HCT116 (cell line): ENCODE measurements around the gene CISD3. TPM values are rescaled to one million over a fixed set of nuclear protein-coding genes. Genes with fewer than 3 reads are reported as not detected.

Experiments used
- ATAC-seq: fragments of 200-7000 bp; cut with Tn5 transposase; 2 replicates; pipeline ENCODE4 v1.9.1; 2020; ENCODE audit warnings: mild to moderate bottlenecking, moderate library complexity
- BruUV-seq: library from RNA; stranded (reverse); fragments of 400-500 nt; replicated peaks from 2 replicates; lab custom pipeline; 2021; lab: Mats Ljungman, UMichigan
- CTCF ChIA-PET: fragments of 300-600 bp; sonication (Branson Sonifier 250); formaldehyde crosslinking; loops from one replicate; lab custom pipeline; 2021; ENCODE audit warnings: antibody characterized with exemption; lab: Charles Lee
- POLR2A ChIA-PET: fragments of 300-600, 350-600 bp; sonication (Branson Sonifier 250); formaldehyde crosslinking; loops from one replicate; lab custom pipeline; 2021; ENCODE audit warnings: antibody characterized with exemption; lab: Charles Lee
- RAD21 ChIA-PET, 2 experiments: fragments of 300-600 bp; sonication (Branson Sonifier 250); formaldehyde crosslinking; loops; one replicate each; lab custom pipeline; 2023; ENCODE audit warnings: low total read pairs in 2 of 2; ENCODE audit not compliant: uncharacterized antibody in 2 of 2, unreplicated experiment in 2 of 2, low non-redundant PET in 1 of 2; lab: Charles Lee
- DNase-seq: peaks from one replicate; pipeline ENCODE4 v3.0.0-alpha.2; 2010; ENCODE audit warnings: low read depth, low spot score
- H2AFZ ChIP-seq: fragments of 200-600 bp; shearing (Covaris generic), sonication (generic); 2 replicates; pipeline ENCODE4 v1.6.1; 2017; ENCODE audit warnings: low read depth, mixed run types, mixed read lengths, antibody characterized with exemption, low read length; ENCODE audit not compliant: poor library complexity, severe bottlenecking
- H3K27ac ChIP-seq: 2 replicates; pipeline ENCODE4 v1.5.1; 2012; ENCODE audit warnings: low read depth, low read length
- H3K27me3 ChIP-seq: fragments of 200-600 bp; sonication (generic); 2 replicates; pipeline ENCODE4 v1.6.1; 2016; ENCODE audit warnings: mixed run types, low read length, mixed read lengths; ENCODE audit not compliant: insufficient read depth
- H3K36me3 ChIP-seq, 2 experiments: fragments of 200-500 bp in 1 of 2; fragments of 200-600 bp in 1 of 2; sonication (Bioruptor generic) in 1 of 2; sonication (generic) in 1 of 2; 2 replicates each; pipeline versions ENCODE4 v1.5.1 to v1.6.1; 2014 to 2016; ENCODE audit warnings: low read length in 2 of 2, inconsistent platforms in 1 of 2, mixed read lengths in 1 of 2, mixed run types in 1 of 2; ENCODE audit not compliant: insufficient read depth in 2 of 2, control insufficient read depth in 1 of 2
- H3K4me1 ChIP-seq, 2 experiments: fragments of 200-600 bp in 1 of 2; sonication (generic) in 1 of 2; 2 replicates each; pipeline versions ENCODE4 v1.5.1 to v1.6.1; 2012 to 2017; ENCODE audit warnings: low read length in 2 of 2, inconsistent platforms in 1 of 2, mild to moderate bottlenecking in 1 of 2, mixed read lengths in 1 of 2, mixed run types in 1 of 2, moderate library complexity in 1 of 2; ENCODE audit not compliant: insufficient read depth in 2 of 2, control insufficient read depth in 1 of 2
- H3K4me2 ChIP-seq: fragments of 200-600 bp; sonication (generic); 2 replicates; pipeline ENCODE4 v1.6.1; 2017; ENCODE audit warnings: mixed run types, low read length, mixed read lengths
- H3K4me3 ChIP-seq, 2 experiments: fragments of 200-600 bp in 1 of 2; sonication (generic) in 1 of 2; replicated peaks in 1 of 2; 2 replicates each; pipeline ENCODE4 v1.5.1; 2011 to 2016; ENCODE audit warnings: low read length in 2 of 2, control low read depth in 1 of 2, low read depth in 1 of 2, mild to moderate bottlenecking in 1 of 2, mixed read lengths in 1 of 2, mixed run types in 1 of 2
- H3K79me2 ChIP-seq: fragments of 200-600 bp; sonication (generic); 2 replicates; pipeline ENCODE4 v1.6.1; 2017; ENCODE audit warnings: mild to moderate bottlenecking, mixed run types, low read length, moderate library complexity, mixed read lengths; ENCODE audit not compliant: insufficient read depth
- H3K9ac ChIP-seq: fragments of 200-600 bp; sonication (generic); 2 replicates; pipeline ENCODE4 v1.6.1; 2016; ENCODE audit warnings: low read length, mixed read lengths
- H3K9me2 ChIP-seq: fragments of 200-600 bp; sonication (generic), shearing (Covaris generic); 2 replicates; pipeline ENCODE4 v1.6.1; 2017; ENCODE audit warnings: mixed run types, mild to moderate bottlenecking, moderate library complexity; ENCODE audit not compliant: insufficient read depth
- H3K9me3 ChIP-seq, 2 experiments: fragments of 200-500 bp in 1 of 2; fragments of 200-600 bp in 1 of 2; sonication (Bioruptor generic) in 1 of 2; sonication (generic) in 1 of 2; 2 replicates each; pipeline ENCODE4 v1.6.1; 2014 to 2017; ENCODE audit warnings: low read length in 2 of 2, mixed read lengths in 2 of 2, inconsistent platforms in 1 of 2, low read depth in 1 of 2, mild to moderate bottlenecking in 1 of 2, mixed run types in 1 of 2, moderate library complexity in 1 of 2; ENCODE audit not compliant: control insufficient read depth in 1 of 2, insufficient read depth in 1 of 2
- H4K20me1 ChIP-seq: fragments of 200-600 bp; sonication (generic), shearing (Covaris generic); 2 replicates; pipeline ENCODE4 v1.6.1; 2017; ENCODE audit warnings: mixed run types, mild to moderate bottlenecking, moderate library complexity; ENCODE audit not compliant: insufficient read depth
- CBX3 ChIP-seq: IDR thresholded peaks from 2 replicates; pipeline ENCODE4 v1.6.1; 2012; ENCODE audit warnings: low read depth
- EGR1 ChIP-seq: IDR thresholded peaks from 2 replicates; pipeline ENCODE4 v1.6.1; 2012; ENCODE audit warnings: low read depth
- EZH2 ChIP-seq: fragments of 200-600 bp; sonication (generic); IDR thresholded peaks from 2 replicates; pipeline ENCODE4 v1.6.1; 2017; ENCODE audit warnings: antibody characterized with exemption, mixed run types
- FOSL1 ChIP-seq: IDR thresholded peaks from 2 replicates; pipeline ENCODE4 v1.6.1; 2012; ENCODE audit warnings: low read depth
- JUND ChIP-seq: IDR thresholded peaks from 2 replicates; pipeline ENCODE4 v1.6.1; 2012
- POLR2AphosphoS5 ChIP-seq: IDR thresholded peaks from 2 replicates; pipeline ENCODE4 v1.6.1; 2011; ENCODE audit warnings: mild to moderate bottlenecking, low read depth, low read length, moderate library complexity
- SIN3A ChIP-seq: IDR thresholded peaks from 2 replicates; pipeline ENCODE4 v1.6.1; 2012; ENCODE audit warnings: low read depth
- SP1 ChIP-seq: IDR thresholded peaks from 2 replicates; pipeline ENCODE4 v1.6.1; 2012; ENCODE audit warnings: low read depth
- TCF7L2 ChIP-seq: IDR thresholded peaks from 2 replicates; pipeline ENCODE4 v1.7.0; 2011; ENCODE audit warnings: borderline replicate concordance, inconsistent platforms; ENCODE audit not compliant: insufficient read depth, insufficient read length; ENCODE audit errors: extremely low read depth
- ZFX ChIP-seq: fragments of 450-650 bp; IDR thresholded peaks from 2 replicates; pipeline ENCODE4 v1.6.1; 2017
- ZNF274 ChIP-seq: fragments of 200-500 bp; sonication (Bioruptor generic); IDR thresholded peaks from 2 replicates; pipeline ENCODE4 v1.6.1; 2014; ENCODE audit warnings: mild to moderate bottlenecking, low read depth, low read length, inconsistent platforms
- intact Hi-C: fragments of 100-400 bp; cut with micrococcal nuclease; formaldehyde crosslinking; loops from 2 replicates; pipeline ENCODE4 v1.10.0; 2022
- total RNA-seq: library from RNA; stranded (reverse); gene quantifications from one replicate; pipeline ENCODE4 v1.2.1, GENCODE V29; 2021; ENCODE audit not compliant: unreplicated experiment
- TF ChIP-seq, protein P1 (sequence below), 3 experiments: fragments of 200-600 bp in 1 of 3; sonication (generic) in 1 of 3; IDR thresholded peaks in 2 of 3; conservative IDR thresholded peaks in 1 of 3; 2 replicates each; pipeline ENCODE4 v1.5.1; 2012 to 2017; ENCODE audit warnings: low read depth in 2 of 3, low read length in 2 of 3, antibody characterized with exemption in 1 of 3, borderline replicate concordance in 1 of 3, control low read depth in 1 of 3, mild to moderate bottlenecking in 1 of 3, mixed read lengths in 1 of 3, mixed run types in 1 of 3, moderate library complexity in 1 of 3; ENCODE audit not compliant: insufficient read depth in 1 of 3
- TF ChIP-seq, protein P2 (sequence below): IDR thresholded peaks from 2 replicates; pipeline ENCODE4 v1.6.1; 2012
- TF ChIP-seq, protein P3 (sequence below): IDR thresholded peaks from 2 replicates; pipeline ENCODE4 v1.6.1; 2012
- TF ChIP-seq, protein P4 (sequence below): IDR thresholded peaks from 2 replicates; pipeline ENCODE4 v1.6.1; 2011; ENCODE audit warnings: mild to moderate bottlenecking, low read length, moderate library complexity; ENCODE audit not compliant: insufficient replicate concordance; ENCODE audit errors: extremely low read depth

The CISD3 gene
- total RNA-seq, 1 experiment from 2014 or later: 50.2 TPM

DNA sequence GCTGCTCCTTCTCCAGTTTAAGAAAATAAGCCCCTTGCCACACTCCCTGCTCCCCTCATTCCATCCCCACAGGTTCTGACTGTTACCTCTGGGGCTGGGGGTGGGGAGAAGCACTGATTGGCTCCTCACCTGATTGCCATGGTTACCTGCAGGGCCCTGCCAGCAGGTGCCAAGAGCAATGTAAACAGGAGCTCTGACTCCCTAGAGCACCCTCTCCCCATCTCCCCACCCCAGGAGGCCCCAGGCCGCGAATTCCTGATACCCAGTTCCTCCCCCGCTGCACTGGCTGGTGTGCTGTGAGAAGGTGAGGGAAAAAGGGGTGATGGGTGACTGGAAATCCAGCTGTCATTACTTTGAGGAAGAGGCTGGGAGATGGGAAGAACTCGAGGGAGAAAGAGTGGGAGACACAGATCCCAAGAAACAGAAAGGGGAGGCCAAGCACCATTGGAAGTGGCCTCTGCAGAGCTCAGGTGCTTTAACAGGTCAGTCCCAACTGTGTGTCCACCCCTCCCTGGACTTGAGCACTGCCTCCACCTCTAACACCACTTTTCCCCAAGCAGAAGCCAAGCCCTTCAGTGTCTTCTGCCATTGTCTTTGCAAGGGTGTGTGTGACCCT is 13.5 kb downstream of the CISD3 start:
- H3K4me2 ChIP-seq: no peak overlapping the region
- no peaks in the 10 kb centered on the region for H3K9me3 ChIP-seq
- no peaks in the 10 kb centered on the region for H4K20me1 ChIP-seq
- TF ChIP-seq FOSL1 (no peak), ZNF274 (no peak)
- TF ChIP-seq, protein P1, sequence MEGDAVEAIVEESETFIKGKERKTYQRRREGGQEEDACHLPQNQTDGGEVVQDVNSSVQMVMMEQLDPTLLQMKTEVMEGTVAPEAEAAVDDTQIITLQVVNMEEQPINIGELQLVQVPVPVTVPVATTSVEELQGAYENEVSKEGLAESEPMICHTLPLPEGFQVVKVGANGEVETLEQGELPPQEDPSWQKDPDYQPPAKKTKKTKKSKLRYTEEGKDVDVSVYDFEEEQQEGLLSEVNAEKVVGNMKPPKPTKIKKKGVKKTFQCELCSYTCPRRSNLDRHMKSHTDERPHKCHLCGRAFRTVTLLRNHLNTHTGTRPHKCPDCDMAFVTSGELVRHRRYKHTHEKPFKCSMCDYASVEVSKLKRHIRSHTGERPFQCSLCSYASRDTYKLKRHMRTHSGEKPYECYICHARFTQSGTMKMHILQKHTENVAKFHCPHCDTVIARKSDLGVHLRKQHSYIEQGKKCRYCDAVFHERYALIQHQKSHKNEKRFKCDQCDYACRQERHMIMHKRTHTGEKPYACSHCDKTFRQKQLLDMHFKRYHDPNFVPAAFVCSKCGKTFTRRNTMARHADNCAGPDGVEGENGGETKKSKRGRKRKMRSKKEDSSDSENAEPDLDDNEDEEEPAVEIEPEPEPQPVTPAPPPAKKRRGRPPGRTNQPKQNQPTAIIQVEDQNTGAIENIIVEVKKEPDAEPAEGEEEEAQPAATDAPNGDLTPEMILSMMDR (IDR thresholded peaks at IDR 0.05 in 2 of 3, conservative IDR thresholded peaks at IDR 0.05 in 1 of 3; ENCODE audit: borderline replicate concordance in 1 of 3, insufficient read depth in 1 of 3, low read depth in 2 of 3, low read length in 2 of 3): no peak
- TF ChIP-seq, protein P2, sequence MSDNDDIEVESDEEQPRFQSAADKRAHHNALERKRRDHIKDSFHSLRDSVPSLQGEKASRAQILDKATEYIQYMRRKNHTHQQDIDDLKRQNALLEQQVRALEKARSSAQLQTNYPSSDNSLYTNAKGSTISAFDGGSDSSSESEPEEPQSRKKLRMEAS: no peak
- no peak overlapping the region for H3K4me3 ChIP-seq
- H3K27me3 ChIP-seq: no peaks in the 10 kb centered on the region
- DNase-seq (no peak), ATAC-seq (no peak)
- no peaks in the 10 kb centered on the region for H3K9me2 ChIP-seq
- CTCF ChIA-PET: interaction anchor here (1.1 kb wide), 1 partner anchor 12 kb away, joined by 4 read pairs; no protein-coding TSS in a partner anchor
- H3K4me1 ChIP-seq: peaks cover 21 to 37% of the 10 kb centered on the region in 2 experiments
- POLR2A ChIA-PET: no interaction called here
- H3K27ac ChIP-seq: no peak overlapping the region
- no TSS peak for BruUV-seq
- intact Hi-C loops: no loop called here
- RAD21 ChIA-PET: no interaction called here
- H3K79me2 ChIP-seq: peaks cover 75% of the 10 kb centered on the region
- peaks cover 5 to 8% of the 10 kb centered on the region in 2 experiments; a peak in 3 of 4 replicates for H3K36me3 ChIP-seq
- H2AFZ ChIP-seq: no peak overlapping the region
- H3K9ac ChIP-seq: no peak overlapping the region

DNA sequence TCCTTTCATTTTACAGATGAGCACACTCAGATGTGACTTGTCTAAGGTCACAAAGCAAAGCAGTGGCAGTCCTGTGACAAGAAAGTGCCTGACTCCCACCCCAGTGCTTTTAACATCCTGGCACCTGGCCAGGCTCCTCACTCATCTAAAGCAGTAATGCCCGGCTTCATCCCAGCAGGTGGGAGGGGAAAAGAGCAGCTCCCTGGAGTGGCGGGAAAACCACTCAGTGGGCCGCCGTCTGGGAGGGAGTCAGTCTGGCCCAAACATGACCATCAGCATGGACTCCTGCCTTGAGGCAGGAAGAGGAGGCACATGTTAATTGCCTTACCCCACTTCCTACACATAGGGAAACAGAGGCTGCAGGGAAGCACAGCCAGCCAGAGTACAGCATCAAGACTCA is 15.4 kb downstream of the CISD3 start:
- CTCF ChIA-PET: interaction anchor here (0.6 to 2.1 kb wide), 2 partner anchors 10 to 15 kb away, joined by 3 to 10 read pairs; no protein-coding TSS in a partner anchor
- Histone ChIP-seq H3K9ac (no peak overlapping the region), H3K9me2 (no peaks in the 10 kb centered on the region), H3K36me3 (0 out of 4 replicates have a peak, but pooled peaks cover 0 to 3% of the 10 kb centered on the region in 2 experiments), H3K27ac (peak overlapping the region; percentile 10; the same call in 1 of the 2 replicates), H3K9me3 (no peaks in the 10 kb centered on the region), H3K4me2 (no peak overlapping the region), H4K20me1 (no peaks in the 10 kb centered on the region), H2AFZ (no peak overlapping the region), H3K79me2 (peaks cover 86% of the 10 kb centered on the region), H3K27me3 (no peaks in the 10 kb centered on the region), H3K4me3 (no peak overlapping the region), H3K4me1 (peaks cover 26 to 56% of the 10 kb centered on the region in 2 experiments)
- POLR2A ChIA-PET: no interaction called here
- no TSS peak for BruUV-seq
- RAD21 ChIA-PET: no interaction called here
- DNase-seq: no peak
- ATAC-seq: no peak
- intact Hi-C loops: no loop called here
- TF ChIP-seq SIN3A (no peak), JUND (no peak), SP1 (no peak), ZNF274 (no peak), EZH2 (no peak), CBX3 (no peak), ZFX (no peak), TCF7L2 (no peak), POLR2AphosphoS5 (no peak), EGR1 (no peak)
- TF ChIP-seq, protein P2: no peak
- TF ChIP-seq, protein P3, sequence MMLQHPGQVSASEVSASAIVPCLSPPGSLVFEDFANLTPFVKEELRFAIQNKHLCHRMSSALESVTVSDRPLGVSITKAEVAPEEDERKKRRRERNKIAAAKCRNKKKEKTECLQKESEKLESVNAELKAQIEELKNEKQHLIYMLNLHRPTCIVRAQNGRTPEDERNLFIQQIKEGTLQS: no peak
- TF ChIP-seq, protein P4, sequence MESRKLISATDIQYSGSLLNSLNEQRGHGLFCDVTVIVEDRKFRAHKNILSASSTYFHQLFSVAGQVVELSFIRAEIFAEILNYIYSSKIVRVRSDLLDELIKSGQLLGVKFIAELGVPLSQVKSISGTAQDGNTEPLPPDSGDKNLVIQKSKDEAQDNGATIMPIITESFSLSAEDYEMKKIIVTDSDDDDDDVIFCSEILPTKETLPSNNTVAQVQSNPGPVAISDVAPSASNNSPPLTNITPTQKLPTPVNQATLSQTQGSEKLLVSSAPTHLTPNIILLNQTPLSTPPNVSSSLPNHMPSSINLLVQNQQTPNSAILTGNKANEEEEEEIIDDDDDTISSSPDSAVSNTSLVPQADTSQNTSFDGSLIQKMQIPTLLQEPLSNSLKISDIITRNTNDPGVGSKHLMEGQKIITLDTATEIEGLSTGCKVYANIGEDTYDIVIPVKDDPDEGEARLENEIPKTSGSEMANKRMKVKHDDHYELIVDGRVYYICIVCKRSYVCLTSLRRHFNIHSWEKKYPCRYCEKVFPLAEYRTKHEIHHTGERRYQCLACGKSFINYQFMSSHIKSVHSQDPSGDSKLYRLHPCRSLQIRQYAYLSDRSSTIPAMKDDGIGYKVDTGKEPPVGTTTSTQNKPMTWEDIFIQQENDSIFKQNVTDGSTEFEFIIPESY: no peak
